ENCODE measurements around the gene MSI2. TPM values are rescaled to one million over a fixed set of nuclear protein-coding genes. Genes with fewer than 3 reads are reported as not detected.

Gene MSI2
- total RNA-seq, 2 donors from 2014 or later: 30.1 to 41.1 TPM

DNA sequence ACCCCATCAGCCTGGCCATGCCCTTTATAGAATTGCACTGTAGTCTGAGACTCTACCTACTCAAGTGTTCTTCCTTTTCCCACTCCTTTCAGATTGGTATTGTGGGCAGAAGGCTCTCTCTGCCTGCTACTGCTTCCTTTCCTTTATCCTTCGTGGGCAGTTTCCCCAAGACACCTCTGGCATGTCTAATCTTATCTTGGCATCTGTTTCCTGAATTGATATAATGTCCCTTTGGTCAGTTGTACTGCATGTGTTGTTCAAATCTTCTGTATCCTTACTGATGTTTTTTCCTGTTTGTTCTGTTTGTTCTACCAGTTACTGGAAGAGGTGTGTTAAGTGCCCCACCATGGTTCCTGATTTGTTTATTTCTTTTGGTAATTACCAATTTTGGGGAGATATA is 29.5 kb upstream of the MSI2 start:
- Histone ChIP-seq H3K27me3 (no peaks in the 10 kb centered on the region), H3K4me1 (no peaks in the 10 kb centered on the region), H3K27ac (no peak overlapping the region), H3K4me3 (no peak overlapping the region), H3K36me3 (no peaks in the 10 kb centered on the region), H3K9me3 (peaks cover 0 to 17% of the 10 kb centered on the region in 2 donors)
- DNase-seq (ENCODE audit: low spot score): no peak
- TF ChIP-seq, protein P1, sequence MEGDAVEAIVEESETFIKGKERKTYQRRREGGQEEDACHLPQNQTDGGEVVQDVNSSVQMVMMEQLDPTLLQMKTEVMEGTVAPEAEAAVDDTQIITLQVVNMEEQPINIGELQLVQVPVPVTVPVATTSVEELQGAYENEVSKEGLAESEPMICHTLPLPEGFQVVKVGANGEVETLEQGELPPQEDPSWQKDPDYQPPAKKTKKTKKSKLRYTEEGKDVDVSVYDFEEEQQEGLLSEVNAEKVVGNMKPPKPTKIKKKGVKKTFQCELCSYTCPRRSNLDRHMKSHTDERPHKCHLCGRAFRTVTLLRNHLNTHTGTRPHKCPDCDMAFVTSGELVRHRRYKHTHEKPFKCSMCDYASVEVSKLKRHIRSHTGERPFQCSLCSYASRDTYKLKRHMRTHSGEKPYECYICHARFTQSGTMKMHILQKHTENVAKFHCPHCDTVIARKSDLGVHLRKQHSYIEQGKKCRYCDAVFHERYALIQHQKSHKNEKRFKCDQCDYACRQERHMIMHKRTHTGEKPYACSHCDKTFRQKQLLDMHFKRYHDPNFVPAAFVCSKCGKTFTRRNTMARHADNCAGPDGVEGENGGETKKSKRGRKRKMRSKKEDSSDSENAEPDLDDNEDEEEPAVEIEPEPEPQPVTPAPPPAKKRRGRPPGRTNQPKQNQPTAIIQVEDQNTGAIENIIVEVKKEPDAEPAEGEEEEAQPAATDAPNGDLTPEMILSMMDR (IDR thresholded peaks at IDR 0.05): no peak

DNA sequence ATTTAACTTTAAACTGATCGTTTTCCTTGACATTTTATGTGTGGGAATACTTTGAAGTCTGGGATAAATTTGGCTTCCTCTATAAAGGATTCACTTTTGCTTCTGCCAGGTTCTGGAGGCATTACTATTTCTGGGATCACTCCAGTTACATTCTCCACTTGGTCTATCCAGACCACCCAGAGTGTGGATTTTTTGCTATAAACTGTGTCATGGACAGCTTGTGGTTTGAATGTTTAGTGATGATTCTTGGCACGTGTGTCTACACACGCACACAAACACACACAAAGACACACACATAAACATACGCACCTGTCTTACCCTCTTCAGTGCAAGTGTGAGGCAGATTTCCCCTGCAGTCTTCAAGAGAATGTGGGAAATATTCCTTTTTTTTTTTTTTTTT is 27.4 kb upstream of the MSI2 start:
- Histone ChIP-seq H3K4me1 (no peaks in the 10 kb centered on the region), H3K4me3 (no peak overlapping the region), H3K36me3 (no peaks in the 10 kb centered on the region), H3K27ac (no peak overlapping the region), H3K27me3 (no peaks in the 10 kb centered on the region), H3K9me3 (no peaks in the 10 kb centered on the region)
- no peak for DNase-seq (ENCODE audit: low spot score)
- TF ChIP-seq, protein P1 (IDR thresholded peaks at IDR 0.05): no peak

DNA sequence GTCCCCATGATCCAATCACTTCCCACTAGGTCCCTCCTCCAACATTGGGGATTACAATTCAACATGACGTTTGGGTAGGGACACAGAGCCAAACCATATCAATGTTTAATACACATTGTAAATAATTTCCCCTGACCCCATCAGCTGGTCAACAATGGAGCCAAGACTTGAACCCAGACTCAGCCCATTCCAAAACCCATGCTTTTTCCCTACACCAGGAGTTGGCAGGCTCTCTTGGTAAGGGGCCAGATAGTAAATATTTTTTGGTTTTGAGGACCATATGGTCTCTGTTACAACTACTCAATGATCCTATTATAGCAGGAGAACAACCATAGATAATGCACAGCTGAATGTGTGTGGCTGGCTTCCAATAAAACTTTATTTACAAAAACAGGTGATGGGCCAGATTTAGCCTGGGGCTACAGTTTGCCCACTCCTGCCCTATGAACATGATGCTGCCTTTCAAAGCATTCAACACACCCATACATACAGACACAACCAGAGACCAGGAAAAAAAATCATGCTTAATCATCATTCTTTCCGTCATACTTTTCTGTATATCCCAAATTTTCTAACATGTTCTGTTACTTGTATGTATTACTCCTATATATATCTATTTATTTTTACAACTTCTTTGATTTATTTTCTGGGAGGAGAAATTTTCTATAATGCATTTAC is 22.1 kb upstream of the MSI2 start:
- Histone ChIP-seq H3K36me3 (no peaks in the 10 kb centered on the region), H3K4me3 (no peak overlapping the region), H3K27me3 (no peaks in the 10 kb centered on the region), H3K4me1 (no peaks in the 10 kb centered on the region), H3K9me3 (no peaks in the 10 kb centered on the region), H3K27ac (no peak overlapping the region)
- DNase-seq (ENCODE audit: low spot score): no peak
- TF ChIP-seq, protein P1 (IDR thresholded peaks at IDR 0.05): no peak

DNA sequence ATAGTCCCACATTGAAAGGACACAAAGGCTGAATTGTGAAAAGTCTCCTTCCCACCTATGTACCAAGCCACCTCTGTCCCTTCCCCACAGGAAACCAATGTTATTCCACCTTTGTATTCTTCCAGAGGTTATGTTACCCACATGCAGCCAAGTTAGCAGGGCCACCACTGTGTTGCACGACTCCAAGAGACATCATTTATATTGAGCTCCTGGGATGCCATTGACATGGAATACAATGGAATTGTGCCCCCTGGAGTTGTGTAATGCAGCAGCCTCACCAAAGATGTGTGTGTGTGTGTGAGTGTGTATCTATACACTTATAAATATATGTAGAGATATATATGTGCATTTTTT is 21.6 kb upstream of the MSI2 start:
- no peaks in the 10 kb centered on the region for H3K9me3 ChIP-seq

DNA sequence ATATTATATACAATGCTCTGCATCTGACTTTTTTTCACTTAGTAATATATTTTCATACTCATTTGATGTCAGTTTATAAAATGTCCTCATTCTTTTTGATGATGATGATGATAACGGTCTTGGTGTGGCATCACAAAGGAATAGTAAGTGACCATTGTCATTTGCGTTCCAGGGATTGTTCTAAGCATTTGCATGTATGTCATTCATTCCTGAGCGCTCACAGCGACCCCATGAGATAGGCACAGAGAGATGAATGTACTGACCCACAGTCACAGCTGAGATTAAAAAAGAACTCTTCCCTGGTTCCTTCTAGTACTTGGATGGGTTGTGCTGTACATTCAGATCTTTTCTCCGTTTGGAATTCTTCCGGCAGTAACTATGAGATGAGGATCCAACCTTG is 21.2 kb upstream of the MSI2 start:
- Histone ChIP-seq H3K9me3 (no peaks in the 10 kb centered on the region), H3K4me3 (no peak overlapping the region), H3K27ac (no peak overlapping the region), H3K4me1 (no peaks in the 10 kb centered on the region), H3K27me3 (no peaks in the 10 kb centered on the region), H3K36me3 (no peaks in the 10 kb centered on the region)
- TF ChIP-seq, protein P1 (IDR thresholded peaks at IDR 0.05): no peak
- no peak for DNase-seq (ENCODE audit: low spot score)

More for the DNA sequence above, 21.6 kb upstream of the MSI2 start:
- Histone ChIP-seq H3K27me3 (no peaks in the 10 kb centered on the region), H3K36me3 (no peaks in the 10 kb centered on the region), H3K4me3 (no peak overlapping the region), H3K4me1 (no peaks in the 10 kb centered on the region), H3K27ac (no peak overlapping the region)
- TF ChIP-seq, protein P1 (IDR thresholded peaks at IDR 0.05): no peak
- no peak for DNase-seq (ENCODE audit: low spot score)

Data from right atrium auricular region (tissue), 2 donors.